HepG2 (cell line): ENCODE measurements around the gene RDH13. TPM values are rescaled to one million over a fixed set of nuclear protein-coding genes. Genes with fewer than 3 reads are reported as not detected.
A peak's percentile ranks its signal among the peaks of the same experiment; 100 is the strongest.

ENCODE experiments used
- AFF4 ChIP-seq: sonication (generic); formaldehyde crosslinking; IDR thresholded peaks from 2 replicates; pipeline ENCODE4 v1.4.0; 2020; ENCODE audit warnings: missing genetic modification reagents
- CSRNP2 ChIP-seq: sonication (generic); formaldehyde crosslinking; conservative IDR thresholded peaks from 2 replicates; pipeline ENCODE4 v1.8.0; 2022; ENCODE audit warnings: low read depth, missing genetic modification reagents
- JUND ChIP-seq: sonication (generic); formaldehyde crosslinking; IDR thresholded peaks from 2 replicates; pipeline ENCODE4 v1.8.0; 2022; ENCODE audit warnings: mild to moderate bottlenecking, missing genetic modification reagents
- MYC ChIP-seq: sonication (generic); formaldehyde crosslinking; IDR thresholded peaks from 2 replicates; pipeline ENCODE4 v1.9.0; 2021; ENCODE audit warnings: missing genetic modification reagents, borderline replicate concordance
- NFKBIZ ChIP-seq: IDR thresholded peaks from 2 replicates; pipeline ENCODE4 v1.6.1; 2018; ENCODE audit warnings: missing genetic modification reagents, missing compliant biosample characterization
- NFYC ChIP-seq: IDR thresholded peaks from 2 replicates; pipeline ENCODE4 v1.6.1; 2016; ENCODE audit warnings: missing genetic modification reagents, missing compliant biosample characterization
- PCBP2 ChIP-seq: fragments of 200-400 bp; formaldehyde crosslinking; optimal IDR thresholded peaks from 2 replicates; pipeline ENCODE3; 2018; ENCODE audit warnings: low read length, low read depth; ENCODE audit not compliant: poor library complexity, severe bottlenecking
- RFX5 ChIP-seq: IDR thresholded peaks from 2 replicates; pipeline ENCODE4 v1.6.1; 2011; ENCODE audit warnings: low read depth, low read length, improper control_type of control experiment
- SMYD3 ChIP-seq: sonication (generic); formaldehyde crosslinking; IDR thresholded peaks from 2 replicates; pipeline ENCODE4 v1.8.1; 2023; ENCODE audit warnings: mild to moderate bottlenecking, missing genetic modification reagents
- TOPORS ChIP-seq: sonication (generic); formaldehyde crosslinking; IDR thresholded peaks from 2 replicates; pipeline ENCODE4 v1.8.0; 2023; ENCODE audit warnings: mild to moderate bottlenecking, missing genetic modification reagents
- ZBTB44 ChIP-seq: sonication (generic); formaldehyde crosslinking; IDR thresholded peaks from 2 replicates; pipeline ENCODE4 v1.4.0; 2020; ENCODE audit warnings: missing genetic modification reagents
- ZC3H13 ChIP-seq: sonication (generic); formaldehyde crosslinking; IDR thresholded peaks from 2 replicates; pipeline ENCODE4 v1.8.1; 2023; ENCODE audit warnings: mild to moderate bottlenecking, missing genetic modification reagents, moderate library complexity
- ZSCAN31 ChIP-seq: sonication (generic); formaldehyde crosslinking; IDR thresholded peaks from 2 replicates; pipeline ENCODE4 v1.5.0; 2020; ENCODE audit warnings: low read depth, mild to moderate bottlenecking, missing genetic modification reagents
- polyA plus RNA-seq, 8 experiments: library from polyadenylated mRNA; depleted of rRNA in 3 of 8; stranded (reverse) in 7 of 8; unstranded in 1 of 8; fragments of >200 nt; fragmentation: Illumina TruSeq in 4 of 8; extraction: Trizol in 4 of 8; gene quantifications; 2 replicates each; pipeline versions ENCODE4 v1.2.1 to v1.2.3, GENCODE V29; 2011 to 2016; ENCODE audit warnings: low read depth in 4 of 8, missing spikeins in 1 of 8, mixed read lengths in 1 of 8; ENCODE audit not compliant: insufficient read depth in 1 of 8
- total RNA-seq, 5 experiments: library from RNA; depleted of rRNA; stranded (reverse); fragments of >200 nt; fragmentation: Illumina TruSeq; extraction: Trizol; gene quantifications; 2 replicates each; pipeline ENCODE4 v1.2.3, GENCODE V29; 2016; ENCODE audit warnings: low read depth in 1 of 5
- TF ChIP-seq, protein P1 (sequence below): IDR thresholded peaks from 2 replicates; pipeline ENCODE4 v1.6.1; 2018; ENCODE audit warnings: missing genetic modification reagents
- TF ChIP-seq, protein P2 (sequence below): conservative IDR thresholded peaks from 2 replicates; pipeline ENCODE4 v1.6.1; 2018; ENCODE audit warnings: missing genetic modification reagents
- TF ChIP-seq, protein P3 (sequence below): sonication (generic); formaldehyde crosslinking; IDR thresholded peaks from 2 replicates; pipeline ENCODE4 v1.5.0; 2020; ENCODE audit warnings: missing genetic modification reagents
- TF ChIP-seq, protein P4 (sequence below): IDR thresholded peaks from 2 replicates; pipeline ENCODE4 v1.6.1; 2016

RDH13 gene
- total and polyA plus RNA-seq, 2 of the 13 experiments (the other 11 are each of a cell fraction or from before 2014, with no cell fraction given): 13.4 to 21.5 TPM

- TF ChIP-seq AFF4 (no peak), ZSCAN31 (CRISPR knock-in tag) (no peak), PCBP2 (no peak), NFYC (peak; percentile 85), MYC (0 out of 2 replicates have a peak, but pooled peaks have one; percentile 32), JUND (CRISPR knock-in tag) (no peak), ZBTB44 (0 out of 2 replicates have a peak, but pooled peaks have one; percentile 5), NFKBIZ (CRISPR knock-in tag) (no peak), SMYD3 (no peak), ZC3H13 (CRISPR knock-in tag) (no peak), TOPORS (CRISPR knock-in tag) (no peak), RFX5 (peak; percentile 63; the same call in 1 of the 2 replicates), CSRNP2 (no peak)
- TF ChIP-seq, protein P1, sequence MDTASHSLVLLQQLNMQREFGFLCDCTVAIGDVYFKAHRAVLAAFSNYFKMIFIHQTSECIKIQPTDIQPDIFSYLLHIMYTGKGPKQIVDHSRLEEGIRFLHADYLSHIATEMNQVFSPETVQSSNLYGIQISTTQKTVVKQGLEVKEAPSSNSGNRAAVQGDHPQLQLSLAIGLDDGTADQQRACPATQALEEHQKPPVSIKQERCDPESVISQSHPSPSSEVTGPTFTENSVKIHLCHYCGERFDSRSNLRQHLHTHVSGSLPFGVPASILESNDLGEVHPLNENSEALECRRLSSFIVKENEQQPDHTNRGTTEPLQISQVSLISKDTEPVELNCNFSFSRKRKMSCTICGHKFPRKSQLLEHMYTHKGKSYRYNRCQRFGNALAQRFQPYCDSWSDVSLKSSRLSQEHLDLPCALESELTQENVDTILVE: no peak
- TF ChIP-seq, protein P2, sequence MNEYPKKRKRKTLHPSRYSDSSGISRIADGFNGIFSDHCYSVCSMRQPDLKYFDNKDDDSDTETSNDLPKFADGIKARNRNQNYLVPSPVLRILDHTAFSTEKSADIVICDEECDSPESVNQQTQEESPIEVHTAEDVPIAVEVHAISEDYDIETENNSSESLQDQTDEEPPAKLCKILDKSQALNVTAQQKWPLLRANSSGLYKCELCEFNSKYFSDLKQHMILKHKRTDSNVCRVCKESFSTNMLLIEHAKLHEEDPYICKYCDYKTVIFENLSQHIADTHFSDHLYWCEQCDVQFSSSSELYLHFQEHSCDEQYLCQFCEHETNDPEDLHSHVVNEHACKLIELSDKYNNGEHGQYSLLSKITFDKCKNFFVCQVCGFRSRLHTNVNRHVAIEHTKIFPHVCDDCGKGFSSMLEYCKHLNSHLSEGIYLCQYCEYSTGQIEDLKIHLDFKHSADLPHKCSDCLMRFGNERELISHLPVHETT: no peak
- TF ChIP-seq, protein P3, sequence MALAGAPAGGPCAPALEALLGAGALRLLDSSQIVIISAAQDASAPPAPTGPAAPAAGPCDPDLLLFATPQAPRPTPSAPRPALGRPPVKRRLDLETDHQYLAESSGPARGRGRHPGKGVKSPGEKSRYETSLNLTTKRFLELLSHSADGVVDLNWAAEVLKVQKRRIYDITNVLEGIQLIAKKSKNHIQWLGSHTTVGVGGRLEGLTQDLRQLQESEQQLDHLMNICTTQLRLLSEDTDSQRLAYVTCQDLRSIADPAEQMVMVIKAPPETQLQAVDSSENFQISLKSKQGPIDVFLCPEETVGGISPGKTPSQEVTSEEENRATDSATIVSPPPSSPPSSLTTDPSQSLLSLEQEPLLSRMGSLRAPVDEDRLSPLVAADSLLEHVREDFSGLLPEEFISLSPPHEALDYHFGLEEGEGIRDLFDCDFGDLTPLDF (CRISPR knock-in tag): no peak
- TF ChIP-seq, protein P4, sequence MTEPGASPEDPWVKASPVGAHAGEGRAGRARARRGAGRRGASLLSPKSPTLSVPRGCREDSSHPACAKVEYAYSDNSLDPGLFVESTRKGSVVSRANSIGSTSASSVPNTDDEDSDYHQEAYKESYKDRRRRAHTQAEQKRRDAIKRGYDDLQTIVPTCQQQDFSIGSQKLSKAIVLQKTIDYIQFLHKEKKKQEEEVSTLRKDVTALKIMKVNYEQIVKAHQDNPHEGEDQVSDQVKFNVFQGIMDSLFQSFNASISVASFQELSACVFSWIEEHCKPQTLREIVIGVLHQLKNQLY: no peak
Observed at GRCh38 chr19:55062735-55063491, at the start of gene RDH13 (continued).
